AG10803 (cell line): Measurements from ENCODE around the gene FAM13A.
"Not testable (repeated sequence)": the region's sequence is repeated elsewhere in the genome, so short reads cannot be mapped to it uniquely, and the experiment has no call there.

Experiments used
- DNase-seq: peaks from one replicate; pipeline ENCODE4 v3.0.0; 2010; ENCODE audit warnings: low read depth
- H3K4me3 ChIP-seq: 2 replicates; pipeline ENCODE4 v1.5.1; 2011; ENCODE audit warnings: mild to moderate bottlenecking, low read length, control low read depth
- TF ChIP-seq, protein P1 (sequence below): conservative IDR thresholded peaks from 2 replicates; pipeline ENCODE4 v1.5.1; 2011; ENCODE audit warnings: mild to moderate bottlenecking, low read length, control low read depth, inconsistent platforms

The FAM13A gene

DNA sequence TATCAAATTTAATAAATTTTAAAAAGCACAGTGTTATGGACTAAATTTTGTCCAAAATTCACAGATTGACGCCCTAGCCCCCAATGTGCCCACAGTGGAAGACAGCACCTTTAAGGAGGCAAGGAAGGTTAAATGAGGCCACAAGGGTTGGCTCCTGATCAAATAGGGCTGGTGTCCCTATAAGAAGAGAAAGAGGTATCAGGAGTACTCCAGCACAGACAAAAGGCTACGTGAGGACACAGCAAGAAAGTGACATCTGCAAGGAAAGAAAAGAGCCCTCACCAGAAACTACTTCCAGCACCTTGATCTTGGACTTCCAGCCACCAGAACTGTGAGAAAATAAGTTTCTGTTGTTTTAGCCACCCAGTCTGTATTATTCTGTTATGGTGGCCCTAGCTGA is 48.8 kb downstream of the FAM13A start:
- no peak for DNase-seq
- no peak overlapping the region for H3K4me3 ChIP-seq
- TF ChIP-seq, protein P1, sequence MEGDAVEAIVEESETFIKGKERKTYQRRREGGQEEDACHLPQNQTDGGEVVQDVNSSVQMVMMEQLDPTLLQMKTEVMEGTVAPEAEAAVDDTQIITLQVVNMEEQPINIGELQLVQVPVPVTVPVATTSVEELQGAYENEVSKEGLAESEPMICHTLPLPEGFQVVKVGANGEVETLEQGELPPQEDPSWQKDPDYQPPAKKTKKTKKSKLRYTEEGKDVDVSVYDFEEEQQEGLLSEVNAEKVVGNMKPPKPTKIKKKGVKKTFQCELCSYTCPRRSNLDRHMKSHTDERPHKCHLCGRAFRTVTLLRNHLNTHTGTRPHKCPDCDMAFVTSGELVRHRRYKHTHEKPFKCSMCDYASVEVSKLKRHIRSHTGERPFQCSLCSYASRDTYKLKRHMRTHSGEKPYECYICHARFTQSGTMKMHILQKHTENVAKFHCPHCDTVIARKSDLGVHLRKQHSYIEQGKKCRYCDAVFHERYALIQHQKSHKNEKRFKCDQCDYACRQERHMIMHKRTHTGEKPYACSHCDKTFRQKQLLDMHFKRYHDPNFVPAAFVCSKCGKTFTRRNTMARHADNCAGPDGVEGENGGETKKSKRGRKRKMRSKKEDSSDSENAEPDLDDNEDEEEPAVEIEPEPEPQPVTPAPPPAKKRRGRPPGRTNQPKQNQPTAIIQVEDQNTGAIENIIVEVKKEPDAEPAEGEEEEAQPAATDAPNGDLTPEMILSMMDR, result no peak

GRCh38 chr4:89007338-89007939 is 49.5 kb downstream of the FAM13A start:
- DNase-seq, result no peak
- TF ChIP-seq, protein P1, result no peak
- no peak overlapping the region for H3K4me3 ChIP-seq

DNA sequence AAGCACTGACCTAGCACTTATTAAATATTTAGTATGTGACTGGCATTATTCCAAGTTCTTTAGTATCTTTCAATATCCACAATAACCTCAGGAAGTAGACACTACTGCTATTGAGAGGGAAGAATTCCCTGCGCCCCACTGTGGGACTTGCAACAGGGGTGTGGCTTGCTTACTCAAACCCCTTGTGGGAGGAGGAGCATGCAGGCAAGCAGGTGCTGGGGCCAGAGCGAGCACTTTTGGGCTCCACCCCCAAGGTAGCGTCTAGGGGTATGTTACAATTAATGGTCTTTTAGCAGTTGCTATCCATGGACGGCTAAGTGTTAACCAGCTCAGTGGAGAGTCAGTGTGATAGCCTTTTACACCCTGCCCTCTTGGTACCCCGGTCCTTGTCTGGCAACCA is 50.7 kb downstream of the FAM13A start:
- TF ChIP-seq, protein P1, result no peak
- DNase-seq, result no peak
- H3K4me3 ChIP-seq, result no peak overlapping the region

DNA sequence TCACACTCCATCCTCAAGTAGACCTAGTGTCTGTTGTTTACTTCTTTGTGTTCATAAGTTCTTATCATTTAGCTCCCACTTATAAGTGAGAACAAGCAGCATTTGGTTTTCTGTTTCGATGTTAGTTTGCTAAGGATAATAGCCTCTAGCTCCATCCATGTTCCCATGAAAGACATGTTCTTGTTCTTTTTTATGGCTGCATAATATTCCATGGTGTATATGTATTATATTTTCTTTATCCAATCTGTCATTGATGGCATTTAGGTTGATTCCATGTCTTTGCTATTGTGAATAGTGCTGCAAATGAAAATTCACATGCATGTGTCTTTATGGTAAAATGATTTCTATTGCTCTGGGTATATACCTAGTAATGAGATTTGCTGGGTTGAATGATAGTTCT is 51.9 kb downstream of the FAM13A start:
- H3K4me3 ChIP-seq, result not testable (repeated sequence)

GRCh38 chr4:89001647-89002445 is 55.1 kb downstream of the FAM13A start:
- DNase-seq, result no peak
- H3K4me3 ChIP-seq, result no peak overlapping the region
- TF ChIP-seq, protein P1, result no peak

More for the DNA sequence above, 51.9 kb downstream of the FAM13A start:
- not testable (repeated sequence) for DNase-seq

DNA sequence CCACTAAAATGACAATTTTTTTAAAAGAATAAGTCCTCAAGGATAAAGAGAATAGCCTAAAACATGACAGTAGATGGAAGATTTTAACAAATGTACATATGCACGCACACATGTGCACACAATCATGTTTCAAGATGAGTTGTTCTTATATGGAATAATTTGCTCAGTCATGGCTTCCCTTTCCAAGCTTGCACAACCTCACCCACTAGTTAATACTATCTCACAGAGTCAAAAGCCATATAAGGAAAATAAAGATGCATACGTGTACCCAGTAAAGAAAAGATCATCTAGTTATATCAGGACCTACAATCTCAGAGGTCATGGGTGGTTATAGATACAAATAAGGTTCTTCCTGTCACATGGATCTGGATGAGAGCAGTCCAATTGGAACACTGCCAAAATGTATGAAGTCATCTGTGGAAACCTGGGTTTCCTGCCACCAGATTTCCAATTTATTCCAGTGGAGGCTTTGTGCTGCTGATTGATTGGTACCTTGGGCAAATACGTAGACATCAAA is 56.1 kb downstream of the FAM13A start:
- DNase-seq, result peak; percentile 17
- H3K4me3 ChIP-seq, result no peak overlapping the region
- TF ChIP-seq, protein P1, result no peak

DNA sequence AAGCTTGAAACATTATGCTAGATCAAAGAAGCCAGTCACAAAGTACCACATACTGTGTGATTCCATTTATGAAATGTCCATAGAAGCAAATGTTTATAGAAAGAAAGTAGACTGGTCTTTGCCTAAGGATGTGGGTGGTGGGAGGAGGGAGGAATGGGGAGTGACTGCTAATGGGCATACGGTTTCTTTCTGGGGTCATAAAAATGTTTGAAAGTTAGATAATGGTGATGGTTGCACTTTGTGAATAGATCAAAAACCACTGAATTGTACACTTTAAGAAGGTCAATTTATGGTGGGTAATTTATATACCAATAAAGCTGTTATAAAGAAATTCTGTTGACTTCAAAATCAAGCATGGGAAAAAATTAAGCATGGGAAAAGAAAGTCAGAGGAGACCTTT is 56.6 kb downstream of the FAM13A start:
- DNase-seq, result no peak
- TF ChIP-seq, protein P1, result no peak
- H3K4me3 ChIP-seq, result no peak overlapping the region
